SK-MEL-5 (cell line): ENCODE data around the gene ULK2. TPM values are rescaled to one million over a fixed set of nuclear protein-coding genes. Genes with fewer than 3 reads are reported as not detected.
A peak's percentile ranks its signal among the peaks of the same experiment; 100 is the strongest.

Source experiments
- DNase-seq: peaks from one replicate; pipeline ENCODE4 v3.0.0-alpha.2; 2016; ENCODE audit warnings: low read depth, low spot score
- in situ Hi-C: cut with HindIII; loops from 2 replicates; pipeline ENCODE4 v1.10.0; 2016; ENCODE audit warnings: low sequenced_read_pairs, high pct_unique_total_duplicates, low pct_unique_long_range_greater_than_20kb
- total RNA-seq: library from RNA; depleted of rRNA; stranded (reverse); fragments of >200 nt; shearing (Covaris generic); gene quantifications from 2 replicates; pipeline ENCODE4 v1.2.3, GENCODE V29; 2014

Gene ULK2
- total RNA-seq, 1 experiment from 2014 or later = 6.5 TPM

DNA sequence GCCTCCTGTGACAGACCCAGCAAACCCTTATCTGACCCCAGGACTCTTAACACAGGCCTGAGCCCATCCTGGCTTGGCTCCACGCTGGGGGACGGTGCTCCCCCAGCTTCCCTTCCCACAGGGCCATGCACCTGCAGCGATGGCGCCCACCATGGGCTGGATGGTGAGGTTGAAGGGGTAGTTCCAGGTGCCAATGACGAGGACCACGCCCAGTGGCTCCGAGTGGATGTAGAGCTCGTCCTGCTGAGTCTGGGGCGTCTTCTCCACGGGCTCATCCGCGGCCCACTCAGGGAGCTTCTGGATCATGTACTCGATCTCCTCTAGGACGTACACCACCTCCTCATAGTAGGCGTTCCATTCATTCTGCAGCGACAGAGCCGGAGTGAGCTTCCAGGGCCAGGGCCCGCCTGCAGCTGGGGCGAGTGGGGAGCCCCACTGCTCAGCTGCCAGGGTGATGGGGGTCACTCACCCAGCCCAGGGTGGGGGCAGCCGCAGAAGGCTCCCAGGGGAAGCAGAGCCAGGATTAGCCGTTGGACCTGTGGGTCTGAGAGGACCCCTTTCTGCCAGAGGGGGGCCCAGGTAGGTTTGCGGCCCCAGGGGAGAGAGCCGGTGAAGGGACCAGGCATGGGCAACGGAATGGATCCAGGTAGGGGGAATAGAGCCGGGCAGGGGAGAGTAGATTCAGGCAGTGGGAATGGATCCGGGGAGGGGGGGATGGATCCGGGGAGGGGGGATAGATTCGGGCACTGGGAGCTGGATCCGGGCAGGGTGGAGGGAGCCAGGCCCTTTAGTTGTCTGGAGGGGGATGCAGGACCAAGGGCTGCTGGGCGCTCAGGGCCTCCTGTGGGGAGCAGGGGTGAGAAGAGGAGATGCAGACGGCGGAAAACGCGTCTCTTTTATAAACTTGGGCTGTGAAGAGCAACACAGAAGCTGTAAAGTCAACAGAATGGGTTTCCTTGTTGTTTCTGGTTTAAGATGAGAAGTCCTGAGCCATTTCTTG lies 124.3 kb downstream of the ULK2 start:
- DNase-seq = no peak
- in situ Hi-C loops = no loop called here

DNA sequence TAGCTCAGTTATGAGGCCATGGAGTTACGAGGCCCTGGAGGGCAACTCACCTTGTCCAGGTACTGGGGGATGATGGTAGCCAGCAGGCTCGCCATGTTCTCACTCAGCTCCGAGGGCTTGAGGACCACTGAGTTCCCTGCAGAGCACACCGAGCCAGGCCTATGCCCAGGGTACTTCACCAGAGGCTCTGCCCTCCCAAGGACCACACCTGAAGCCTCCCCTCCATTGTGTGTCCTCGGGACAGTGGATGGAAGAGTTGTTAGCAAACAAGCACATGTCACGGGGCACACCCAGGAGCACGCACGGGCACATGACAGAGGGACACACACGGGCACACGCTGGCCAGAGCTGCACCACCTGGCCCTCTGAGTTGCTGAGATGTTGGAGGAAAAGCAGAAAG lies 125.2 kb downstream of the ULK2 start:
- in situ Hi-C loops = no loop called here
- DNase-seq = no peak

DNA sequence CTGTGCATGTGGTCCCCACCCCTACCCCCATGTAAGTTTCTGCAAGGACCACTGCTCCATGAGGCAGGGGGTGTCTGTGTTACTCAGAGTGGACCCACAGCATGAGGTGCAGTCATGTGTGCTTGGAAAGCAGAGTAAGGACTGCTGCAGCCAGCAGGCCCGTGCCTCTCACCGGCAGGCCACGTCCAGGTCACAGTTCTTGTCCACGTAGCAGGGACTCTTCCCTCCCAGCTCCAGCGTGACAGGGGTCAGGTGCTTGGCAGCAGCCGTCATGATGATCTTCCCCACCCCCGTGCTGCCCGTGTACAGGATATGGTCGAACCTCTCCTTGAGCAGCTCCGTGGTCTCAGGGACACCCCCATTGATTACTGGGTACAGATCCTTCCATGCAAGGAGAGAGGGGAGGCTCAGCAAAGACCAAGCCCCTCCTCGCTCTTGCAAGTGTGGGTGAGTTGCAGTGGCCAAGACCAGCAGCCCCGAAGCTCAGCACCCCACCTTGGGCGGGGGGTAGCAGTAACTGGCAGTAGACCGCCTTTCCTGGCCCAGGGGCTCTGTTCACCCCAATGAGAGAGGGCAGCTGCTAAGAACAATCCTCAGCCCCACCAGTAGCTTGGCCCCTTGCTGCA lies 125.8 kb downstream of the ULK2 start:
- in situ Hi-C loops = no loop called here
- no peak for DNase-seq

DNA sequence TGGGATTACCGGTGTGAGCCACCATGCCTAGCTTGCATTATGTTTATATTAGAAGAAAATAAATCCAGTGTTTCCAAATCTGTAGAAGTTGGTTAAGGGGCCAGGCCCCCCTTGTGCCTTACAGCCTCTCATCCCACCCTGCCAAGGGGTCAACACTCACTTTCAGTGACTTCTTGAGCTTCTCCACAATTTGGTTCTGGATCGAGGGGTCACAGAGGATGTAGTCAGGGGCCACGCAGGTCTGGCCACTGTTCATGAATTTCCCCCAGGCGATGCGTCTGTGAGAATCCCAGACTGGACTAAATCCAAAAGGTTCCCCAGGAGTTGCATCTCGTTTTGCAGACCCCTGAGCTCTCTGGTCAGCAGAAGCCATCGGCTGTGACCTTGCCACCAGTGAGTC lies 126.8 kb downstream of the ULK2 start:
- in situ Hi-C loops = no loop called here
- no peak for DNase-seq

DNA sequence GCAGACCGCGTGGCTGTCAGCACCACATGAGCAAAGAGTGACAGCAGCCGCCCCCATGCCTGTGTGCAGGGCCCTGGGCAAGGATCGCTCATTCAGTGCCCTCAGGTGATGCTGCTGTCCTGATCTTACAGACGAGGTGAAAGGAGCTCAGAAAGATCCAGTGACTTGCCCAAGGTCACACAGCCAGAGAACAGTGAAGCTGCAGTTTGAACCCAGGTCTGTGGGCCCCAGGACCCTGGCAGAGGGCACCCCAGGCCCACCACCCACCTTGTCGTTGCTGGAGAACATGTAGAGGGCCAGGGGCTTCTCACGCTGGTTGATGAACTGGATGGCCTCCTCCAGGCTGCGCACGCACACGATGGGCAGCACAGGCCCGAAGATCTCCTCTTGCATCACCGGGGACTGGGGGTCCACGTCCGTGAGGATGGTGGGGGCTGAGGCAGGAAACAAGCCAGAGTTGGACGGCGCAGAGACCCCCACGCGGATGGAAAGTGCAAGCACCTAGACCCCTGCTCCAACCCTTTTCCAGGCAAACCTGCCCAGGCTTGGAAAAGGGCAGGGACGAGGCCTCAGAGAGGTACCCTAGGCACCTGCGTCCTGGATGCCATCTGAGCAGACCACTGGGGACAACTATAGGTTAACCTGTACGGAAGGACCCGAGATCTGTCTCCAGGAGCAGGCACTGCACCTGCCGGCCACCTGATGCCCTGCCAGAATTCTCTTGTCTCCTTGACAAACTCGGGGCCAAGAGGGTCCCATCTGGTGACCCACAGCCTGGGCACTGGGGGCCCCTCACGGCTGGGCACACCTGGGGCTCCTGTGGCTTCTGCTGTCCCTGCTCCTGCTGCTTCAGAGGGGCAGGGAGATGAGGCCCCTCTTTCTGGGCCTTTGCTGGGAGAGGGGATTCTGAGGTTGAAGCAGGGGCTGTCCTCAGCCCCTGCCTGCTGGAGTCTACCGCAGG lies 128.2 kb downstream of the ULK2 start:
- DNase-seq = no peak
- in situ Hi-C loops = no loop called here

DNA sequence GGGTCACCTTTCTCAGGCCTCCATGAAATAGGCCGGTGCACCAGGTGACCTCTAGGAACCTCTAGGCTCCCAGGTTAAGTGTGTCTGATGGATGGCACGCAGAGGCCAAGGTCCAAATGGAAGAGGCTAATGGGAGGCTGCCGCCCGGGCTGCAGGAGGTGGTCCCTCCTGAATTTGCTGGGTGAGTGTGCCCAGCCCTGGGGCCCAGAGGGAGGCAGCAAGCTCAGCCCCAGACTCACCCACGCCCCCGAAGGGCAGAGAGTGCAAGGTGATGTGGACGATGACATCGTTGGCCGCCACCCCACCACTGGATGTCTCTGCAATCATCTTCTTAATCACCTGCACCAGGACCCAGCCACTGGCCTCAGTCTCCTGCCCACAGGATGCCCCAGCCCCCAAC lies 129.0 kb downstream of the ULK2 start:
- DNase-seq = no peak
- in situ Hi-C loops = no loop called here

DNA sequence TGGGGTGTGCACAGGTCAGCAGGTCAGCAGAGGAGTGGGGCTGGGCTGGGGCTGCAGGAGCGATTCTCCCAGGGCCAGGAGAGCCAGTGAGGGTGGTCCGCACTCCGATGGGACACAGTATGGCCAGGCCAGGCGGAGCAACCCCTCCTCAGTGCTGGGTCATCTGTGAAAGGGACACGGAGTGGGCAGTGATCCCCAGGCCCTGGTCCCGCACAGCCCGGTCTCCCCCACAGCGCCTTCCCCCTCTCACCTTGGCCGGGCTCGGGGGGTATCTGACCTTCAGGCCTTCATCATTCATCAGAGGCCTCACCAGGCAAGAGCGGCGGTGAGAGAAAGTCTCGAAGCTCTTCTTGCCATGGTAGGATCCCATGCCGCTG lies 129.7 kb downstream of the ULK2 start:
- in situ Hi-C loops = no loop called here
- DNase-seq = no peak

DNA sequence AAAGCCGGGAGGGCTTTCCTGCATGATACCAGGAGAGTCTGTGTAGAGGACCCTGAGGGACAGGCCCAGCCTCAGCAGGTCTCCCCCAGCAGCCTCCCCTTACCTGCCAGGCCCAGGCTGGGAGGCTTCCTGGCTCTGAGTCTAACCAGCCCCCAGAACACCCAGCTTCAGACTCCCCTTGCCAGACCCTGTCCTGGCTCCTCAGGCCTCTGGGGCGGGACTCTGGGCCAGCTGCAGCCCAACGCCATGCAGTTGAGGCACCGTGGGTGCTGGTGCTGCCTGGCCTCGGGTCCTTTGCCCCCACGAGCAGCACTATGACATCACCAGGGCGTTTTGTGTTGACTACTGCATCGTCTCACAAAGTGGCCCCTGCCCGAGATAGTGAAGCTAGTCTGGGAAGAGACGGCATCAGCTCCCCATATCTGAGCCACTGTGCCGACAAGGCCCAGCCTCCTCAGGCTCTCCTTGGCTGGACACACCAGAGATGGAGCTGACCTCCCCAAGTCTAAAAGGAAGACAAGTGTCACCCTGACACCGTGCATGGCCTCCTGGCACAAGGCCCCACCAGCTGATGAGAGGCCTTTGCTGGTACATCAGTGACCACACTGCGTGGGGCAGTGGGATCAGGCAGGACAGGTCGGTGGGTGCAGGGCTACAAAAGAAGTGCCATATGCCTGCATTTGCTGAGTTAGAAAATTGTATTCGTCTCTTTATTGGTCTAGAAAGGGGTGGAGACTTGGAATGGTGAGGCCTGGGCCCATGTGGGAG lies 130.2 kb downstream of the ULK2 start:
- DNase-seq = no peak
- in situ Hi-C loops = no loop called here

DNA sequence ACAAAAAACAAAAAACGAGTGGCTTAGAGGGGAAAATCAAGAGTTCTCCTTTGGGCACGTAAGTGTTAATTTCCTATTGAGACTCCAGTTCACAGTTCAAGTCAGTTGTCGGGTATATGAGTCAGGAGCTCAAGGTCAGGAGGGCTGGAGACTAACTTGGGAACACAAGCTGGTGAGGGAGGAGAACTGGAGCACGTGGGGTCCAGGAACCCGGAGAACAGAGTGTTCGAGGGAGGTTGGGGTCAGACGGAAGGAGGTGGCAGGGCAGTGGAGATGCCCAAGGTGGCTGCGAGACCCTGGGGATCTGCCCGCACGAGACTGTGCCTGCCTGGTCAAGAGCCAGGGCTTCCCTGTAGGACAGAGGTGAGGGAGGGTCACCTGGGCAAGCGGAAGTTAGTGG lies 131.7 kb downstream of the ULK2 start:
- DNase-seq = no peak
- in situ Hi-C loops = no loop called here

DNA sequence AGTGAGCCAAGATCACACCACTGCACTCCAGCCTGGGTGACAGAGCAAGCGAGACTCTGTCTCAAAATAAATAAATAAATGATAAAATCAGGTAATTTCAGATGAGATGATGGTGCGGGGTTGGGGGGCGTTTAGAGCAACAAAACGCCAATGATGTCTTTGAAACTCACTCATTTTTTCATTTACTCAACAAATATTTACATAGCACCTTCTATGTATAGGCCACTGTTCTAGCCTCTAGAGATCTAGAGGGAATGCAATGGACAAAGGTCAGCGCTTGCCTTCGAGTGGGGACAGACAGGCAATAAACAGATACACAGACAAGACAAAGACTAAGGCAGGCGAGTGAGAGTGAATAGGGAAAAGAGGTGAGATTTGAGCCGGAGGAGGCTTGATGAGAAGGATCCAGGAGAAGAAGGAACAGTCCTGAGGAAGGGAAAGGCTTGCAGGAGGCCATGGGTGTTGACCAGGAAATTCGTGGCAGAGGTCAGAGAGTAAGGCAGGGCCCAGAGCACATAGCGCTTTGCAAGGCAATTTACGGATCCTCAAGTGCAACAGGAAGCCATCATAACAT lies 133.7 kb downstream of the ULK2 start:
- in situ Hi-C loops = no loop called here
- DNase-seq = no peak

DNA sequence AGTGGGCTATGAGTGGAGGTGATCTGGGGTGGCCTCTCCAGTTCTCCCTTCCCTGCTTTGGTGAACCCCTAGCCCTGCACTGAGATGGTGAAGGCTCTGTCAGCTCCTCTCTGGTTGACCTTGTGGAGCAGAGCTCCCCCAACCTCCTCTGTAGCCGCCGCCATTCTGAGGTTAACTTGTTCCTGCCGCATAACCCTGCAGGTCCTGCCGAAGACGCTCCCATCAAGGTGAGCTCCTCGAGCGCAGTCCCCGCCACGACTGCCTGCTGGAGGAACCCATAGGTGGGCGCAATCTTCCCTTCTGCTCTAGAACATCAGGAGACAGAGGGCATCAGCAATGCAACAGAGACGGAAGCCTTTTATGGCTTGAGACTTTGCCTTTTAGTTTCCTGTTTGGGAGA lies 136.1 kb downstream of the ULK2 start:
- in situ Hi-C loops = no loop called here
- DNase-seq = no peak

DNA sequence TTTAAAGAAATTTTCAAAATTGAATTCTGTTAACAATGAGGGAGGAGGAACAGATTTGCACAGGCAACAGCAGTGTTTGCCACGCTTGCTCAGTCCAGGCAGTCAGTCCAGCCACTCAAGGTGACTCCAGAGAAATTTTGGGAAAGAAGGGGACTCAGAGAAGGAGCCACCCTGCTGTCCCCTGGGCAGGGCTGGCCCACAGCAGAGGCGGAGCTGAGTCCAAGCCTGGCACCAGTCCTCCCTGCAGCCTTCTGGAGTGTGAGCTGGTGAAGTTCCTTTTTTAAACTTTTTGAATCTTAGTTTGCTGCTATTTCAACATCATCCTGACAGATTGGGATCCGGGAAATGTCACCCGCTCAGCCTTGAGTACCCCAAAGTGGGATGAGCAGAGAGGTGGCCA lies 136.9 kb downstream of the ULK2 start:
- in situ Hi-C loops = no loop called here
- DNase-seq = no peak

DNA sequence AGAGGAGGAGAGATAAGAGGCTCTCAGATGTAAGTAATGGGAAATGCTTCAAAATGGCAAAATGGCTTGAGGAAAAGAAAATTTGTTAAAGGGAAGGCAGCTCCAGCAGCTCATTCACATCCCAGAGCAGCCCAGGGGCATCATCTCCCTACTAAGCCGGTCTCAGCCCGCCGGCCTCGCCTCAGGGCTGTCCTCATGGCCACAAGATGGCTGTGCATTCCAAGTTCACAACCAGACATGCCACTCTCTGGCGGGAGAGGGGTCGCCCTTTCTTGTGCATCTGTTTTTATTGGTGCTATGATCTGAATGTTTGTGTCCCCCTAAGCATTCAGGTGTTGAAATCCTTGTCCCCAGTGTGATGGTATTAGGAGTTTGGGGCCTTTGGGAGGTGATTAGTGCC lies 137.8 kb downstream of the ULK2 start:
- no peak for DNase-seq
- in situ Hi-C loops = no loop called here

DNA sequence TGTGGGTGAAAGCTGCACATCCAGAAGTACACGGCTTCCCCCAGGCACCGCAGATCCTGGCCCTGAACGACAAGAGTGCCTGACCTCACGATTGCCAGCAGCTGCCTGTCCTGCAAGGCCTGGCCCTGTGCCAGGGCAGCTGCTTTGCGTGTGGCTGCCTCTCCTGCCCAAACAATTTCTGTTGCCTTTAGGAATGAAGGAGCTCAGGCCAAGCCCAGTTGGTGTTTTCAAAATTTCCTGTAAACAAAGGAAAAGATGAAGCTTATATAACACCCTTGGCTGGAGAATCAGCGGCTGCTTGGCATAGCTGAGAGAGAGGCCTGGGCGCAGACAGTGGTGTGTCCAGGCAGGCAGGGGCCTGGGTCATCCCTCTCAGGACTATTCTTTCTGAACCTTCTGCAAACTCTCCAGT lies 139.6 kb downstream of the ULK2 start:
- in situ Hi-C loops = no loop called here
- DNase-seq = peak; percentile 27

DNA sequence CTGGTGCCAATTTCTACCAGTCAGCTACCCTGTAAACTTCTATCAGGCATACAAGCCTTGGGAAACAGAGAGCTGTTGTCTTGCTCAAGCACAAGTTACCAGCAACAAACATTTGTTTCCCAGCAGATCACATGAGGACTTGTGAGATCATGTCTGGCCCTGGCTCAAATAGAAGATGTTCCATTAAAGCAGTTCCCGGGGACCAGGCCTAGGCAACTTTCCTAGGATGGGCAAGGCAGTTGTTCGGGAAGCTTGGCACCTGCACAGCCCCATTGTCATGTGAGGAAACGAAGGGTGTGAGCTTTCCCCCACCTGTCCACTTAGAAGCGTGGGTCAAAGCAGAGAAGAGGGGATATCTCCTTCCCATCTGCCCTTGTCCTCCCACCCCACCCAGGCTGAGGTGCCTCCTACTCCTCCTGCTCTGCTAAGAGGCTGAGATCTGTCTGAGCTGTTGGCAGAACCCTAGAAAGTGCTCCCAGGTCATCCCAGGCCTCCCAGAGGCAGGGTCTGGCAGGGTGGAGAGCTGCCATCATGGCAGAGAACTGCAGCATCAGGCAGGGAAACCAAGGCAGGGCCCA lies 140.1 kb downstream of the ULK2 start:
- in situ Hi-C loops = no loop called here
- peak; percentile 78 for DNase-seq

DNA sequence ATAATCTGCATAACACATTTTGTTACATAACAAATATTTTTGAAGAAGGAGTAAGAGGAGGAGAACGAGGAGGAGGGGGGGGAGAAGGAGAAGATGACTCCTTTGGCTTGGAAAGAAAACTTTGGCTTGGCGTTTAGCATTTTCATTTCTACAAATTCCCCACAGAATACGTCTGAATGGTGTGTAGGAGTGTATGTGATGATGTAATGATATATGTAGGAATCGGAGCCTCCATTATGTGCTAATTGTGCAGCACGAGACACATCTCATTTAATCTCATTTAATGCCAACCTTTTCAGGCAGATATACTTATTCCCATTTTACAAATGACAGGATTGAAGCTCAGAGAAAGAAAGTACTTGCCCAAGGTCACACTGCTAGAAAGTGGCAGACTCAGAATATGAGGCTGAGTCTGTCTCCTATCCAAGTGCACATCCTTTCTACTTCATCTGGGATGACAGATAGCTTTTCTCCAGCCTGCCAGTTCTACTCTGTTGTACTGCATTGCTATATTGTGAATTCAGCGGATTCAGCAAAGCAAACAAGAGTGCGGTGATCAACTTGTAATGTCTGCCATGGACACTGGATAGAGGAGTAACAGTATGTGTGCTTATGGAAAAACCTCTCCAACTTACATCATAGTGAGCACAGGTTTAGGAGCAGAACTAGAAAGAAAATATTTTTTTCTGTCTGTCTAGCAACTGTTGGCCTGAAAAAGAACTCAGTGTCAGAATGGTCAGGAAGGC lies 140.9 kb downstream of the ULK2 start:
- DNase-seq = peak; percentile 38
- in situ Hi-C loops = no loop called here
